Measurements from ENCODE around the gene ALDOB.

ALDOB gene

GRCh38 chr9:101453776-101454570 lies 18.4 kb upstream of the ALDOB start:
- no peak for DNase-seq

DNA sequence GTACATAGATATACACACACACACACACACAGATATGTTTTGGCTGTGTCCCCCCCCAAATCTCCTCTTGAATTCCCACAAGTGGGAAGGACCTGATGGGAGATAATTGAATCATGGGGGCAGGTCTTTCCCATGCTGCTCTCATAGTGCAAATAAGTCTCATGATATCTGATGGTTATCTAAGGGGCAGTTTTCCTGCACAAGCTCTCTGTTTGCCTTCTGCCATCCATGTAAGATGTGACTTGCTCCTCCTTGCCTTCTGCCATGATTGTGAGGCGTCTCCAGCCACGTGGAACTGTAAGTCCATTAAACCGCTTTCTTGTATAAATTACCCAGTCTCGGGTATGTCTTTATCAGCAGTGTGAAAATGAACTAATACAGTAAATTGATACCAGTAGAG lies 15.9 kb upstream of the ALDOB start:
- no peak for DNase-seq

DNA sequence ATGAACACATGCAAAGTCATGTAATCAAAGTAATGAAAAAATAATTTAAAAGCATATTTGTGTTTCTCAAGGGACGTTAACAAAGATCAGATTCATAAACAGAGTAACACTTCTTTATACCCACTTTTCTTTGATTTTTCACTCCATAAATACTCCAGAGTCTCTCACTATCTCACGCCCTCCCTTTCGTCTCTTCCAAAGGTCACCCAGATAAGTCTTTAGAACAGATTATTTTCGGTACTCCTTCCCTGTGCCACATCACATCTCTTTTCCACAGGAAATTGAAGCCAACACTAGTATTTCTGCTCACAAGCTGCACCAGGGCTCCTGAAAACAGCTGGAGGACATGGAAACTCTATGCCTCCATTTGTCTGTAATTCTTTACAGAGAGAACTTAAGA lies 15.4 kb upstream of the ALDOB start:
- no peak for DNase-seq

- DNase-seq = no peak
Measured at GRCh38 chr9:101449071-101449721, 13.6 kb upstream of the ALDOB start.

GRCh38 chr9:101448680-101449070 lies 13.1 kb upstream of the ALDOB start:
- DNase-seq = no peak

GRCh38 chr9:101446732-101447131 lies 11.2 kb upstream of the ALDOB start:
- DNase-seq = no peak

DNA sequence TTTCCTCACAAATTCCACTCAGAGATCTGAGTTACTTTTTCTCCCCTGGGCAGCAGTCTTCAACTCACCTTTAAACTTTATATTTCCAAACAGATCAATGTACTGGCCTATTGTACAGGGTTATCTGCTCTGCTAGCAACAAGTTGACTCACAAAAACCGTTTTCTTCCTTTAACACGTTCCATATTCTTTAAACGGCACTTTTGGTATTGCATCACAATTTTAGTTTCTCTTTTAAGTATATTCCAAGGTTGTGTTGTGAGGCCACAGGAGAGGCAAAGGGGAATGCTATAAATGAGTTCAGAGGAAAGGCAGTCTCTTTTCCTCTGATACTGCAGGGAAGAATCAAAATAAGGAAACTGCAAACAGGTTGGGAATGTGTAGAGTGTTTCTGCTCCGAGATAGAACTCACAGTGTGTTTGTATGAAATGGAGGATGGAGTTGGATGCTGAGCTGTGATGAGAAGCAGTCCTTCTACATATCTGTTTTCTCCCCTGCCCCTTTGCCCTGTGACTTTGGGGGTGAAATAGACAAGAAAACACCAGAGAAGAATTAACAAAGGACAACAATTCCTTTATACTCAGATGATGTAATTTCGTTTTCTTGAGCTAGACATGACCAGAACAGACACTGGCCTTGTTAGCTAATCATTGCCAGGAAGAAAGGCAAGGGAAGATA lies 9.9 kb upstream of the ALDOB start:
- no peak for DNase-seq

GRCh38 chr9:101443364-101443771 lies 7.8 kb upstream of the ALDOB start:
- DNase-seq = peak; percentile 97

DNA sequence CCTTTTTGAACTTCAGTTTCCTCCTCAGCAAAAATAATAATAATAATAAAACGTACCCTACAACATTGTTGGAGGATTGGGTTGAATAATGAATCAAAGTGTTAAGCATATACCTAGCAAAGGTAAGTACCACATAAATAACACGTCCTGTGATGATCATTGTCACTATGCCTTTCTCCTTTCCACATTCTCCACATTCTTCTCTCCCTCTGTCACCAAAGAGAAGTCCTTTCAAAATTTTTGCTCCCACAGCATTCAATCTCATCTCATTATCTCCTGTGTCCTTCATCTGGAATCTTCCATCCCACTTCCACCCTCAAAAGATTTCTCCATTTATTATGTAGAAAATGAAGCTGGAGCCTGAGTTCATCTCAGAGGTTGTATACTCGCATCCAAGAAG lies 7.2 kb upstream of the ALDOB start:
- no peak for DNase-seq

GRCh38 chr9:101442318-101442717 lies 6.7 kb upstream of the ALDOB start:
- no peak for DNase-seq

DNA sequence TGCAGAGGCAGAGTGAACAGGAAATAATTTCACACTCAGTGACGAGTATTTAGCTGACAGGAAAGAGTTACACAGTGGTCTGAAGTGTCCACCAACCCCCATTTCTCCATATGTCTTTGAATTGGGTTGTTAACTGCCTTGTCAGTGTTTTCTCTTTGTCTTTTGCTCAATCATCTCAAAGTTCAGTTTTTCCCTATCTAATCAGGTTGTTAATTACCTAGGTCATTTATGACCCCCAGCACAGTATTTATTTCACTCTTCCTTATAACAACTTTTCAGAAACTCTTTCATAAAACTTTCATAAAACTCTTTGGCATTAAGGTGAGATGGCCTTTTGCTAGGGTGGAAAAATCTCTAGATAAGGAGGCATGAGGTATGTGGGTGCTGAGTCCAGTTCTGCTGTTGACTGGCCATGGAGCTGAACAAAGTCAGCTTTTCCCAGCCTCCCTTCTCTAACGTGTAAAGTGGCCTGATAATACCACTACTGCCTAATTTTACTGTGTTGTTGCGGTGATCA lies 5.2 kb upstream of the ALDOB start:
- no peak for DNase-seq

- no peak for DNase-seq
Measured at GRCh38 chr9:101438523-101438922, 2.9 kb upstream of the ALDOB start.

GRCh38 chr9:101437806-101438232 lies 2.2 kb upstream of the ALDOB start:
- DNase-seq = no peak

GRCh38 chr9:101434998-101435397 lies 576 bp downstream of the ALDOB start:
- DNase-seq = no peak

GRCh38 chr9:101433229-101433628 lies 2.3 kb downstream of the ALDOB start:
- DNase-seq = no peak

DNA sequence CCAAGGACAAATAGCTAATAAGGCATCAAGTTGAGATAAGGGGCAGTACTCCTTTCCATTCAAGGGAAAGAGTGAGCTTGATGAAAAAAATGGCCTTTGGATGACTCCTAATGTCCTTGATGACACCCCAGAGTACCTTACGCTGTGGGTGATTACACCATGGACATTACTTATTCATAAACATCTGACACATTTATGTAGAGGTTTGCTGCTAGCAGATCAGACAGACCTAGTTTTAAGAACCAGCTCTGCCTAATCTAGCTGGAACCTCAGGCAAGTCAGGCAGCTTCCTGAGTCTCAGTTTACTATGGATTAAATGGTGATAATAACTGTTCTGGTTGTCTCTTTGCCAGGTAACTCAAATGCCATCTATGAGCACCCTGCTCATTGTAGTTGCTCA lies 2.8 kb downstream of the ALDOB start:
- no peak for DNase-seq

DNA sequence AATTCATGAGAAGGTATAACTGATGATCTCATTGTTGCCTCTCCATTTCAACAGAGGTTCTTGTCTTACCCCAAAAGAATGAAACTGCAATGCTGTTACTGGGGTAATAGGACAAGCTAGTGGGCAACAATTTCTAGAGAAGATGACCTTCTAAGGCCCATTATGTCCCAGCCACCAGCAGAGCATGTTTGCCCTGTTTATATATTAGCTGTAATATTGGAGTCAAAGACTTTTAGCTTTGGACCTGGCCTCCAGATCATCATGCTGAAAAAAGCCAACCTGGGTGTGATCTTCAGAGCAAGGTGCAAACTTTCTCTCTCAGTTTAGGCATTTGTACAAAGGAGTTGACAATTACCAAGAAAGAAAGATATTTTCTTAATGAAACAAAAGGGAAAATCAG lies 3.4 kb downstream of the ALDOB start:
- DNase-seq = no peak

DNA sequence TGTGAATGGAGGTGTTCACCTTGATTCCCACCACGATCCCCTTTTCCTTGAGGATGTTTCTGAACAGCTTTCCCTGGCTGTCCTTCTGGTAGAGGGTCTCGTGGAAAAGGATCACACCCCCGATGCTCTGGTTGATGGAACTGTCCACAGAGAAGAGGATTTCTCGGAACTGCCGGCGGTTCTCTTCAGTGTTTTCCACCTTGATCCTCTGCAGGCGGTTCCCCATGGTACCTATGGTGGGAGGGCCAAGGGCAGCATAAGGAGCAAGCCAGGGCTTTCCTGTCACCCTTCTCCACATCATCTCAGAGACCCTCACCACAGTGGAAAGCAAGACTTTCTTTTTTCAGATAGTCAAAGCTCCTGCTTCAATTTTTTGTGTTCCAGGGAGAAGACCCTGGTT lies 5.8 kb downstream of the ALDOB start:
- no peak for DNase-seq

DNA sequence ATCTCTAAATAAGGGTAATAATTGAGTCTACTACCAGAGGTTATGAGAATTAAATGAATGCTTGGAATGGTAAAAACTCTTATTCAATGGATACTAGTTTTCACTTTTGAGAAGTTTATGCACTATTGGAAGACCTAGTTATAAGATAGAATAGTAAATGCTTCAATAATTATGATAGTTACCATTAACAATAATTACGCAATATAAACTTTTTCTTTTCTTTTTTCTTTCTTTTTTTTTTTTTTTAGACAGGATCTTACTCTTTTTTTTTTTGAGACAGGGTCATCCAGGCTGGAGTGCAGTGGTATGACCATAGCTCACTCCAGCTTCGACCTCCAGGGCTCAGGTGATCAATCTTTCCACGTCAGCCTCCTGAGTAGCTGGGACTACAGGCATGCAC lies 6.7 kb downstream of the ALDOB start:
- DNase-seq = no peak

- DNase-seq = no peak
Measured at GRCh38 chr9:101427957-101428655, 7.5 kb downstream of the ALDOB start.

DNA sequence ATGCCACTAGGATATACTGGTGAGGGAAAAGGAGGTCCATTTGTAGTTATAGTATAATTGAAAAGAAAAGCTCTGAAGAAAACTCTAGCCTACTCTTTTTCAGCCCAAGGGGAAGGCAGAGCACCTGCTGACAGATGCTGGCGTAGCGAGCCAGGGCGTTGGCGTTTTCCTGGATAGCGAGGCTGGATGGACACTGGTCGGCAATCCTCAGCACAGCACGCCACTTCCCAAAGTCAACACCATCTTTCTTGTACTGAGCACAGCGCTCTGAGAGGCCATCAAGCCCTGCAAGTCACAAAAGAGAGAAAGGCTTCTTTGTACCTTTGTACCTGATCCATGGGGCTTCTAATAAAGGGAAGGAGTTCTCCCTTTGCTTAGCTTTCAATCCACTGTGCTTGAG lies 8.2 kb downstream of the ALDOB start:
- no peak for DNase-seq

DNA sequence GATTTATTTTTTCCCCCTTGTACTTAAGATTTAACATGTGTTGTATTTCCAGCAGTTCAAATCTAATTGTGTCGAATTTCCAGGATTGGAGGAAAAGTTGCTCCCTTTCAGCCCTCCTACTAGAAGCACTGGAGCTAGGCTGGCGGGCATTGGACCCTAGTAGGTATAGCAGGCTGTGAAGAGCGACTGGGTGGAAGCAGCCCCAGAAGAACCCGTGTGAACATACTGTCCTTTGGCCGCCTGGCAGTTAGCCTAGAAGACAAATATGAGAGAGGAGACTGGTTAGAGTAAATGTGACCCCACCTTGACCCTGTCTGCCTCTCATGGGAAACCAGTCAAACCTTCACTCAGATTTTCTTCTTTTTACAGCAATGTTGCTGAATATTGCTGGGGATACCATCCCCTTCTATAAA lies 13.9 kb downstream of the ALDOB start:
- DNase-seq = no peak

DNA sequence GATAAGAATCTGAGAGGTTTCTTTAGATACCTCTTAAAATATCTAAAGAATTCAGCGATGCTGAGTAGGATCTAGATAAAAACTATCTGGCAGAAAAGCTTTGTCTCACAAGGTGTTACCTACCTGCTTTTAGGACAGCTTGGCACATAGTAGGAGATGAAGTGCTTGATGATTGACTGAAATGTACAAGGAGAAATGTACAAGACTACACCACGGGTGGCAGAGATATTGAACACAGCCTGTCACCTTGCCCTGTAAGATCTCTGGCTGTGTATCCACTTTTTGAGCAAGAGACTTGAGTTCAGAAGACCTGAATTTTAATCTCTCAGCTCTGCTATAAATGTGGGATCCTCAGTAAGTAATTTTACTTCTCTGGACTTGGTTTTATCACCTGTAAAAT lies 15.7 kb downstream of the ALDOB start:
- no peak for DNase-seq

All from NCI-H2171 (cell line).